GM19397 (cell line): ENCODE data around the gene MAPK8.
"Not testable (repeated sequence)": the region's sequence is repeated elsewhere in the genome, so short reads cannot be mapped to it uniquely, and the experiment has no call there.

Experiments
- ATAC-seq: cut with Tn5 transposase; IDR thresholded peaks from one replicate; pipeline ENCODE4 v1.9.1; 2021; ENCODE audit warnings: mild to moderate bottlenecking, moderate library complexity; ENCODE audit not compliant: unreplicated experiment

MAPK8 gene

DNA sequence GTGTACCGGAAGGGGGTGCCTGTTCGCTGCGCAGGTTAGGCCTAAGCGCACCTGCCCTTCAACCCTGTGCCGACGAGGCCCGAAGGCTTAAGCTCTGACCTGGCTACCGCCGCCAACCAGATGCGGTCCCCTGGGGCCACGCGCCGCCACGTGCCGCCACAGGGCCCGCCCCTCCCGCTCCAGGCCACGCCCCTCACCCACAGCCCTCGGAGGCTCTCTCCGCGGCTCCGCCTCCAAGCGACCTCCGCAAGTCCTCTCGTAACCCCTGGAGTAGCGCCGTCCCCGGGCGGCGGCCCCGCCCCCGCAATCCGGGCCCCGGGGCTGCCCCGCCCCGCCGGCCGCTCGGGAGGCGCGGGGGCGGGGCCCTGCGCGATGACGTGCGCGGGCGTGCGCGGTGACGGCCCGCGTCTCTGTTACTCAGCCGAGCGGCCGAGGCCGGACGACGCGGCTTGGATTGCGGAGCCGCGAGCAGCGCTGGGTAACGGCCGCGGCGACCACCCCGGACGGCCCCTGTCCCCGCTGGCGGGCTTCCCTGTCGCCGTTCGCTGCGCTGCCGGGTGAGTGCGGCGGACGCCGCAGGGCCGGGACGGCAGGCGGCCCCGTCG lies at the start of gene MAPK8:
TSS of gene MAPK8 (plus strand) at position 413 of the 605 bp plus-strand sequence. CDS start 94,984 bp downstream, outside the sequence.
- ATAC-seq = peak; percentile 90

GRCh38 chr10:48257407-48257961 lies 49.0 kb upstream of the MAPK8 start:
- ATAC-seq = no peak

DNA sequence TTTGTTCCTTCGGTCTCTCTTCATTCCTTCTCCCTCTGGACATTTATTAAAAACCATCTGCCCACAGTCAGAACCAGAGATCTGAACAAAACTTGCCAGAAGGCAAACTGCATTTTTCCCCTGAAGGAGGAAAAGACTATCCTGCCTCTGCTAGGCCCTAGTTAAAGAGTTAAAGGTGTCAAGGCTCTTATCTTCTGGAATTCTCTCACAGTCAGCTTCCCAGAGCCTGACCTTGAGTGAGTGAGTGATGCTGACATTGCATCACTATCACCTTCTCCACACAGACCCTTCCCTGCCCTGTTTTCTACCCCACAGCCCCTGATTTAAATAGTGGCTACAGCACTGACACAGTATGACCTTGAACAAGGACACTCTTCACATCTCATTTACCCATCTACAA lies 48.4 kb upstream of the MAPK8 start:
- ATAC-seq = no peak

GRCh38 chr10:48266528-48266927 lies 39.9 kb upstream of the MAPK8 start:
- no peak for ATAC-seq

GRCh38 chr10:48271047-48271730 lies 35.3 kb upstream of the MAPK8 start:
- no peak for ATAC-seq

DNA sequence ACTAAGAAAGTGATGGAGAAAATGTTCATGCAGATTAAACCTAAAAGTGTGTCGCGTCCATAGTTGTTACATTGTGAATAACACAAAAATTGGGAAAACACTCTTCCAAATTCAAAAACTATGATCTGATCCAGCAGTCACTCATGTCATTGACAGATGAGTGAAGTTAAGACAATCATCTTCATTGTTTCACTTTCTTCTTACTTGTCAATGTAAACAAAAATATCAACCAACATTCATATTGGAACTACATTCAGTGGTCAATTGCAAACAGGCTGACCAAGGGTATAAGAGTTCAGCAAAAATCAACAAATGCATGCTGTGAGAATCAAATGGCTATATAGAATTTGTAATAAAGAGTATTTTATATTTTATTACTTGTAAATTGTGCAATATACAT lies 33.8 kb upstream of the MAPK8 start:
- no peak for ATAC-seq

DNA sequence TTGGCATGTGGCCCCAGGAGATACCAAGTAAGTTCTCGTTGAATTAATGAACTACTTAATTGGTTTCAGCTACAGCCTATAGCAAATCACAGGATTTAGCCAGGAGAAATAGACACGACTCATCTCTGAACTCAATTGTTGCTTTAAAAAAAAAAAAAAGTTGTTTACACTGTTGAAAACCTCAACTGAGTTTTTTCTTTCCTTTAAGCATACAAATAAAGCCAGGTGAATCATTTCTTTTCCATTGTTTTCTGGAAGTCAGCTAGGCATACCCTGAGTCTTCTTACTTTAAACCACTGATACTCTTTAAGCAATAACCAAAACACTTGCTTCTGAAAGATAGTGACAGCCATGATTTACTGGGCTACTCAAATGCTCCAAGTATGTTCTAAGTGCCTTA lies 32.7 kb upstream of the MAPK8 start:
- ATAC-seq = no peak

DNA sequence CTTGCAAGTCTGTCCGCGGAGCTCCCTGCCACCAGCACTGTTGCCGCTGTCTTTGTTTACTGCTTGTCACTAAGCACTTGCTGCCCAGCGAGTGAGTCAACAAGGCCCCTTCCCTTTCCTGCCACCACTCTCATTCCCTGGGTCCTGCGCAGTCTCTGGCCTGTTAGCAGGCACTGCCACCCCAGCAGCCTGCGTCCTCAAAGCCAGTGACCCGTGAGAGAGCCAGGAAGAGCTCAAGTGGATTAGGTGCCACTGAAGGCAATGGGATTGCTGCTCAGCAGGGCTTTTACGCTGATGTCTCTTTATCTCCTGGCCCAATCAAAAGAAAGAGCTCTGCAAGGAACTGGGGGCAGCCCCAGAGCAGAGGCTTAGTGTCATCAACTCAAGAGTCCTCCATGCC lies 31.8 kb upstream of the MAPK8 start, which contains the start of gene FRMPD2:
TSS of gene FRMPD2 (minus strand) at position 61 of the 400 bp plus-strand sequence. CDS start 129 bp downstream, outside the sequence.
- no peak for ATAC-seq

GRCh38 chr10:48277093-48277492 lies 29.4 kb upstream of the MAPK8 start:
- ATAC-seq = no peak

DNA sequence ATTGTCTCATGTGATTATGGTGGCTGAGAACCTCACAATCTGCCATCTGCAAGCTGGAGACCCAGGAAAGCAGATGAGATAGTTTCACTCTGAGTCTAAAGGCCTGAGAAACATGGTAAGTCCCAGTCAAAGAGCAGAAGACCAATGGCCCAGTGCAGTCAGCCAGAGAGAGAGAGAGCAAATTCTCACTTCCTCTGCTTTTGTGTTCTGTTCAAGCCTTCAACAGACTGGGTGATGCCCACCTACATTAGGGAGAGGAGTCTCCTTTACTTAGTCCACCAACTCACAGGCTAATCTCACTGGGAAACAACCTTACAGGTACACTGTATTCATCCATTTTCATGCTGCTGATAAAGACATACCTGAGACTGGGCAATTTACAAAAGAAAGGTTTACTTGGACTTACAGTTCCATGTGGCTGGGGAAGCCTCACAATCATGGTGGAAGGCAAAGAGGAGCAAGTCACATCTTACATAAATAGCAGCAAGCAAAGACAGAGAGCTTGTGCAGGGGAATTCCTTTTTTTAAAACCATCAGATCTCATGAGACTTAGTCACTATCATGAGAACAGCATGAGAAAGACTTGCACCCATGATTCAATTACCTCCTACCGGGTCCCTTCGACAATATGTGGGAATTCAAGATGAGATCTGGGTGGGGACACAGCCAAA lies 27.3 kb upstream of the MAPK8 start:
- ATAC-seq = peak; percentile 80

- not testable (repeated sequence) for ATAC-seq
Measured at GRCh38 chr10:48281697-48282096, 24.8 kb upstream of the MAPK8 start.

GRCh38 chr10:48282829-48283228 lies 23.6 kb upstream of the MAPK8 start:
- peak; percentile 51 for ATAC-seq

- ATAC-seq = no peak
Measured at GRCh38 chr10:48284002-48284546, 22.4 kb upstream of the MAPK8 start.

- ATAC-seq = no peak
Measured at GRCh38 chr10:48284811-48285210, 21.7 kb upstream of the MAPK8 start.

GRCh38 chr10:48285710-48286109 lies 20.8 kb upstream of the MAPK8 start:
- ATAC-seq = no peak

DNA sequence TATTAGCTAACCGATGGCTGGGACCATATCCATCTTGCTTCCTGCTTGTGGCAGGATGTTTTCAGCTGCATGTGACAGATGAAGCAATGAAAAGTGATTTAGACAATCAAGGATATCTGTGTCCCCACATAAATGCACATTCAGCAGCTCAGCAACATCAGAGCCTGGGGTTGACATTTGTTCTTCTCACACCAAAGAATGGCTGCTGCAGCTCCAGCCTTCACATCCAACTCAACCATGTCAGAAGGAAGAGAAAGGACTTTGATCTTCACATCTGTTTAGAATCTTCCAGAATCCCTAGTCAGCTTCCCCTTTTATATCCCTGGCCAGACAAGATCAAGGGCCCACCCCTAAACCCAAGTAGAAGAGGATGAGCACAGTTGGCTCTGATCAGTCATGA lies 20.1 kb upstream of the MAPK8 start:
- ATAC-seq = no peak

DNA sequence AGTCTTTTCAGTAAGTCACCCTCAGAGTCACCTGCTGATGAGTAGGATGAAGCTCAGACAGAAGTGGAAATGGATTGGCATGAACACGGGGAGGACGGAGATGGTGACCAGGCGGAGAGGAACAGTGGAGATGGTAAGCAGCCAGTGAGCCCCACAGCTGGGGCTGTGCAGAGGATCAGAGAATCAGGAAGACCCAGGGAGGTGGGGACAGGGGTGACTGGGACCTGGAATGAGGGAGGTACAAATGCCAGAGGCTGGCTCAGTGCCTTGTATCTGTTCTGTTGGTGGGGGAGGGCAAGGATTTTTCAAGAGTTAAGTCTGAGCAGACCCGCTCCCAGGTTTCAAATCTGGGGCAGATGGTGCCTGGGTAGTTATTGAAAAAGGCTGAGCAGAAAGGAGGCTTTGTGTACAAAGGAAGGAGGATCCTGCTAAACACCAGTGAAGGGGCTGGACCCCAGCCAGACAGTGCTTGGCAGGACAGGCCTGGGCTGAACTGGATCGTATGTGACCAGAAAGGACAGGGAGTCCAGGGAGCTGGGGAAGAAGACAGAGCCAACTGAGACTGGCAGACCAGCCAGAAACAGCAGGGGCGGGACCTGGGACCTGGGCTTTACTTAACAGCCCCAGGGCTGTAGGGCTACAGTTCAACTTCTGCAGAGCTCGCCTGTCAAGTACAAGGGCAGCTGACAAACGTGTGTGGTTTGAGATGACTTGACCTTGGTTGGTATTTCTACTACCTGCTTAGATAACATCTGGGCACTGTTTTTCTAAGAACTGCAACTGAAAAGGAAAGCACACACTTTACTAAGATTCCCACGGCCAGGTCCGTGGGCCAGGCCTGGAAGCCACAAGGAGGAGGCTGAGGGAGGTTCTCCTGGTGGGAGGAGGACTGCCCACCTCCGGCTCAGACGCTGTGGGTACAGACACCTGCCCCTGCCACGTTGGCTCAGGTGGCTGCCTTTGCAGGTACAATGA lies 18.8 kb upstream of the MAPK8 start:
- ATAC-seq = no peak

DNA sequence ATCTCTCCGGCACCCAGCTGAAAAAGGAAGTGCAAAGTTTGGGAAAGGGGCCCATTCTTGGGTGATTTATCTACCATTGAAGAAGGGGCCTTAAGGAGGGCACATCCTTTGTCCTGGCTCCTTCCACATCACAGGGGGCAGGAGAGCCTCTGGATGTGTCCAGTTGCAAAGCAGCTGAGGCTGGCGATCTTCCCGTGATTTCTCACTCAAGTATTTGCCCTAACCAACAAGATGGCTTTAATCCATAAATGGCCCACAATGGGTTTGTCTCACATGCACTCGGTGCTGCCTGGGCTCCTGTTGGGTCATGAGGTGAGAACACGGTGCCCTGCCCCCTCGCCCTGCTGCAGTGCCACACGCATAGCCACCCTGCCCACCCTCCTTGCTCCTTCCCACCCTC lies 17.8 kb upstream of the MAPK8 start:
- ATAC-seq = no peak

GRCh38 chr10:48289501-48290238 lies 16.8 kb upstream of the MAPK8 start:
- ATAC-seq = peak; percentile 42

GRCh38 chr10:48290286-48290685 lies 16.2 kb upstream of the MAPK8 start:
- no peak for ATAC-seq
